NCI-H2196 treated with DMSO at 0.1 percent for 48 hours (cell line): ENCODE measurements around the gene TAS1R1.
A peak's percentile ranks its signal among the peaks of the same experiment; 100 is the strongest.

Experiments used
- DNase-seq: peaks from one replicate; lab custom pipeline; 2025; ENCODE audit not compliant: unreplicated experiment; lab: John Stamatoyannopoulos, UW

TAS1R1 gene

GRCh38 chr1:6602669-6603237 is 47.6 kb downstream of the TAS1R1 start, which contains the start of gene KLHL21:
Gene KLHL21, minus strand, starts transcription at chr1:6602869. Its CDS starts 52 bp downstream, at chr1:6602817.
- DNase-seq: peak; percentile 80

DNA sequence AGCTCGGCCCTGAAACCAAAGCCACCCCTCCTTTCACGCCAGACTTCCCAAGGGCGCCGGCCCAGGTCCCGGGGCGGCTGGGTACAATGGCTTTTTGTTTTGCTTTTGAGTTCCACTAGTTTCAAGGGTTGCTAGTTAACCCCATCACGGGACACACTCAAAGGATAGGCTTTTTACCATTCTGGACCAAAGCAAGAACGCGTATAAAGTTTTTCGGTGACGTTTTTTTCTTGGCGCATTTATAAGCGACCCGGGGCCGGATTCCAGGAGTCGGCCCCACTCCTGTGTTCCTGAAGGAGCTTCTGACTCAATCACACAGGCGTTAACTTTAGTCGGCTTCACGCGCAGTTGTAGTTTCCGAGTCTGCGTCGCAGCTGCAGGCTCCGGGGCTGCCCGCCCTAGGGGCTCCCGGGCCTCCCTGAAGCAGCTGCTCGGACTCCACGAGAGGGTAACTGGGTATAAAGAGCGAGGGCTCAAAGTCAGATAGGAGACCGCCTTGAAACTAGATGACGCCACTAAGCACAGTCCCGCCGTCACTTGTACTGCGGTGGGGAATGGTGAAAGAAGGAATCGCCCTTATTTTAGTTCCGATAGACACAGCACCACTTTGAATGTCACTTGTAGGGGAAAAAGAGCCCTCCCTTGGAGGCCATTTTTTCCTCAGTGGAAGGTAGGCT is 48.3 kb downstream of the TAS1R1 start:
- DNase-seq: no peak

DNA sequence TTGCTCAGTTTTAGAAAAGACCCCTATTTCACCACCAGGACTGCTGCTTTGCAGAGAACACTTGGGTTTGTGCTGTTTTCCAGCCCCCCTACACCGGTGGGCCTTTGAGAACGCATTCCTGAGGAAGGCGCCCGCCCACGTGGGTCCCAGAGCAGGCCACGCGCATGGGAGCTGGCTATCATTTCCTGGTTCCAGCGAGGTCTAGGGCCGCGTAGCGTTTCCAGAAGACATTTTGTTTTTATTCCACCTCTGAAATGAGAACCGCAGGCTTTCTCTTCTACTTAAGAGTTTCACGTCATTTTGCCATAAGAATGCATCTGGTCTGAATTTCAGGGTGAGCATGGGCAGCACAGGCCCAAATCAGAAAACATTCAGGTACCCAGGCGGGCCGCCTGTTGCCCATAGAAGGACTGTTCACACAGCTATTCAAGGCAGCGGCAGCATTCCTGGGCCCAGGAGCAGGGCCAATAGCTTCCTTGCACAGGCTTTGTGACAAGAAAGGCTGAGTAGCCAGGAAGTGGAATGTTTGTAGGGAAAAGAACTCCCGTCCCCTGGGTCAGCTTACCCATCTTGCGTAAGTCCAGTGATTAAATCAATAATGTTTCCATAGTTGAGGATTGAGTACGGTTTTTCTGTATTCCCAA is 48.9 kb downstream of the TAS1R1 start:
- DNase-seq: no peak

GRCh38 chr1:6612641-6613360 is 57.7 kb downstream of the TAS1R1 start:
- no peak for DNase-seq

DNA sequence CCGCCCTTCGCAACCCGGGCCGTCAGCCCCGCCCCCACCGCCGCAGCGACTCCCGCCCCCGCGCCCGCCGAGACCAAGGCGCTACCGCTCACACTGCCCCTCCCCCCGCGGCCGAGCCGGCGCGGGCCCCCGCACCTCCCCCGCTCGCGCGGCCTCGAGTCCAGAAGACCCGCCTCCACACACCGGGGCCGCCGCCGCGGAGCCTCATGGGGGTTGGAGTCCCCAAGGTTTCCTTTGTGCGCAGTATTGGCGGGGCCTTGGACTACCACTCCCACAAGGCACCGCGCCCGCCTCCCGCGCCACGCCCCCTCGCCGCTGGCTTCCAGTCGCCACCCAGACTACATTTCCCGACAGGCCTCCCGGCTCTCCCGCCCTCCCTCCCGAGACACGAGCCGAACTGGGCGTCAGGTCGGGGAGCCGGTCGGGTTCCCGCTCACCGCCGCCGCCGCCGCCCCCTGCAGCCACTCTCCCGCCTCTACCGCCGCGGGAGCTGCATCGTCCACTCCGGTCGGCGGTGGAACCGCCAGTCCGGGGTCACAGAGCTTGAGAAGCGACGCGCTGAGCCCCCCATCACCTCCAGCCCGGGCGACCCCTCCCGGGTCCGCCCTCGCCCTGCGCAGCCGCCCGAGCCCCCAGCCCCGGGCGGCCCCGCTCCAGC is 58.4 kb downstream of the TAS1R1 start, which contains the start of gene PHF13:
PHF13 (plus strand) TSS at position 371 of the 658 bp plus-strand sequence. CDS start 336 bp downstream, outside the sequence.
- DNase-seq: peak; percentile 97

DNA sequence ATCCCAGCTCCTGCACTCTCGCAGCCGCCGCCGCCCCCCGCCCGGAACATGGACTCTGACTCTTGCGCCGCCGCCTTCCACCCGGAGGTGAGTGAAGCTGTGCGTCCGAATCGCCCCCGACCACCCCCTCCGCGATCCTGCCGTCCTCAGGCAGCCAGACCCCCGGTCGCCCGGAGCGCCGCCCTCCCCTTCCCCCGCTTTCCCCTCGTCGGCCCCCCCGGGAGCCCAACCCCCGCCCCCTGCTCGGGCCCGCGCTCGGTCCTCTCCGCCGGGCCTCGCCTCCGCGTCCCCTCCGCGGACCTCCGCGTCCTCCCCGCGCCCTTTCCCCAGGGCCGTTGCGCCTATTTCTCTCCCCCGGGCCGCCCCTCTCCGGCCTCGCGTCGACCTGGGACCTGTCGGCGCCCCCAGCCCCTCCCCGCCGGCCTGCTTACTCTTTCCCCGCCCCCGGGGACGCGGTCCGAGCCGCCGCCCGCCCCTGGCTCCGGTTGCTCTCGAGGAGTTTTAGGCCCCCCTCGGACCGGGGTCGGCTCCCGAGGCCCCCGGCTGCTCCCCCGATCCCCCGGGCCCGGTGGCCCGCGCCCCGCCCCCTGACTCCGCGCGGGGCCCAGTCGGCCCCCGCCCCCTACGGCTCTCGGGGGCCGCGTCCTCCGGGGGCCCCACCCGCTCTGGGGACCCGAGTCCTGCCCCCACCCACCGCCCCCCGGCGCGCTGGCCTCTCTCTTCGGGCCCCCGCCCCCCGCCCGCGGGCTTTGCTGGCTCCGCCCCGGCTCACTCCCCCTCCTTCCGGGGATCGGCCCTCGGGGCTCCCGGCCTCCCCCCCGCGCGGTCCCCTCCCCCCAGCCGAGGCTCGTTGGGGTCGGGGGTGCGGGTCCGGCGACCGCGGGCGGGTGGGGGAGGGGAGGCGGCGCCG is 59.2 kb downstream of the TAS1R1 start:
- DNase-seq: no peak

DNA sequence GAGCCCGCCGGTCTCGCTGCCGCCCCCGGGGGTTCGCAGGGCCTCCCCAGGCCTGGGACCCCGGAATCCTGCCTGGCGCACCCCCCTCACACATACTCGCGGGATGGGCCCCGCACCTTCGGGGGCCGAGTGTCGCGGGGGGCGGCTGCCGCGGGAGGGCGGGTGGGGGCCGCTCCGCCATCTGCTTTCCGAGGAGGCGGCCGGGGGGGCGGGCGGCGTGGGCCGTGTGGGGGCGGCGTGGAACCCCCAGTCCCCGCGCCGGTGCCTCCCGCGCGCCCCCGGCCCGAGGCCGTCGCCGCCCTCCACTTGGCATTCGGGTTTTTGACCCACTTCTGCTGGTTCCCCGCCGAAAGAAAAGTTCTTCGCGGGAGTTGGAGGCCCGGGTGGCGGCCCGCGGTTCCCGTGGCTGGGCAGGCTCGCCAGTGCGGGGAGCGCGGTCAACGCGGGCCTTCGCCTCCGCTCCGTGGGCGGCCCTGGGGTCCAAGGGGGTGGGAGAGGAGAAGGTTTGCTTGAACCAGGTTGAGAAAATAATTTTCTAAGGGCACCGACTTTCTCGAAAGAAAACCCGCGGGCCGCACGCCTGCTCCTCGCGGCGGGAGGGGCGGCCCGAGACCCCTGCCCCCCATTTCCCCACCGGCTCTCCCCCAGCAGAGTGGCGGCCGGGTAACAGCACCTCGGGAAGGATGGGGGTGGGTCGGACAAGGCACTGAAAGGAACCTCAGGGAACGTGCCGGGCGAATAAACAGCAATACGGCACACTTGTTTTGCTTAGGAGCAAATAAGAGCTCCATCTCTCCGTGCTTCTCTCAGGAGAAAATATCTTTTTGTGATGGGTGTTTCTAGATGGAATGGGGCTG is 60.0 kb downstream of the TAS1R1 start:
- no peak for DNase-seq

DNA sequence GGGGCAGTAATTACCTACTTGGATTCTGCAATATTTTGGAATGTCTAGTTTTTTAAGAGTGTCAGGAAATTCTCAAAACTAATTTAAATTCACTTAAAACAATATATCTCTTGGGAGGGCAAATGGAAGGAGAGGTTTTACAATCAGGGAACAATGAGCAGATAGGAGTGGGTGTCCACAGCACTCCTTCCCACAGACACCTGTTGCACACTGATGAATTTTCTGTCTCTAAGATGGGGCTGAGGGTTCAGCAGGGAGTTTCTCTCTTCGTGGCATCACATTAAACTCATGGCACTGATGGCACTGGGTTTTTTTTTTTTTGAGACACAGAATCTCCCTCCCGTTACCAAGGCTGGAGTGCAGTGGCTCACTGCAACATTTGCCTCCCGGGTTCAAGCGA is 63.9 kb downstream of the TAS1R1 start:
- DNase-seq: no peak

DNA sequence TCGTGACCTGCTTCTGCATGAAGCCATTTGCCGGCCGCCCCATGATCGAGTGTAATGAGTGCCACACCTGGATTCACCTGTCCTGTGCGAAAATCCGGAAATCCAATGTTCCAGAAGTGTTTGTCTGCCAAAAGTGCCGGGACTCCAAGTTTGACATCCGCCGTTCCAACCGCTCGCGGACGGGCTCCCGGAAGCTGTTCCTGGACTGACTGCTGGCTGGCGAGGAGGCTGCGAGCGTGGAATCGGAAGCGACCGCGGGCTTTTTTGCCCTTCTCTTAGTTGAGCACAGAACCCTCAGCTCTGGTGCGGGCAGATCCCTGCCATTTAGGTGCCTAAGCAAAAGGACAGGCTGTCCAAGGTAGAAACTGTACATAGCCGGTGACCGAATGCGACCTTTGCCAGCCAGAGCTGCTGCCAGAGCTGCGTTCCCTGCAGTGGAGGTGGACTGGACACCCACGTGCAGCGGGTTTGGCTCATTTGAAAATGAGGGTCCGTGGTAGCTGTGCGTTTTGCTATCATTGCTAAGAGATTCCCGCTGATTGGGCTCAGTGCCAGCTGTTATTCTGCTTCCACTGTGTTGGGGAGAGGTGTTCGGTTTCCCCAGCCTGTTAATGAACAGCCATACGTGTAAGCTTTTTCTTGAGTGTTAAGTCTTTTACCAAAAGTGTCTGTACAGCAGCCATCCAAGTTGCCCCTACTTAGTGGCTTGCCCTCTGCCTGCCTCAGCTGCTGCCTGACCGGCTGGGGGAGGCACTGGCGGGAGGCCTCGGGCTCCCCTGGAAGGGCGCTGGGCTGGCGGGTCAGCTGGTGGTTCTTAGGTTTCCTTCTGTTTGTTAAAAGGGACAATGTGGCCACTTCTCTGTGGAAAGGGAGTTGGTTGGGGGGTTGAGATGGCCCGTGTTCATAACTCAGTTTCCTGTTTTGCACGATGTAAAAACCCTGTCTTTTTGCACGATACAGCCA is 66.6 kb downstream of the TAS1R1 start:
- no peak for DNase-seq

- no peak for DNase-seq
Observed at GRCh38 chr1:6622396-6623152, 67.5 kb downstream of the TAS1R1 start.

DNA sequence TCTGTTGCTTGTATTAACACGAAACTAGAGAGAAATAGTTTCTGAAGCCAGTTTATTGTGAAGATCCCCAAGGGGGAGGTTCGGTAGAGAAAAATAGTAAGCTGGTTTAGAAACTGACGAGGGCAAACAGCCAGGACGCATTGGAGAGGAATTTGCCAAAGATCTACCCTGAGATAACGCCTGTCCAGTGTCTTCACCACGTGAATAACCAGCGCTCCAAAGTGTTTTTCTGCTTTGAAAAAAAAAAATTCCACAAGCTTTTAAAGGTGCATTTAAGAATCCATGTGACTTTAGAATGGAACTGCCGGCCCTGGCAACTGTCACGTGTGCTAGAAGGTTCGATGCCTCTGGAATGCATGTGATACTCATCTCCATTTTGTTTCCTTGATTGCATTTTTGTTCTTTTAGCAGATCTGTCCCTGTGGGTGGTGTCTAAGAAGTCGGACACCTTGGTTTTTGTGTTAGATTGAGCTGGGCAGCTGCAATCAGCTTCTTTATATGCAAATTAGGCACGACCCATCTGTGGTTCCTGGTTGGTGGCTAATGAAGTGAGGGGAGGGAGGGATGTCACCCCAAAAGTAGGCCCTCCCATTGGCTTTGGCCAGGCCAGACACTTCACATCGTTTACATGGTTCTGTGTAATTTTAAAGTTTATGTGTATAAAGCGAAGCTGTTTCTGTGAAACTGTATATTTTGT is 68.3 kb downstream of the TAS1R1 start:
- DNase-seq: no peak

DNA sequence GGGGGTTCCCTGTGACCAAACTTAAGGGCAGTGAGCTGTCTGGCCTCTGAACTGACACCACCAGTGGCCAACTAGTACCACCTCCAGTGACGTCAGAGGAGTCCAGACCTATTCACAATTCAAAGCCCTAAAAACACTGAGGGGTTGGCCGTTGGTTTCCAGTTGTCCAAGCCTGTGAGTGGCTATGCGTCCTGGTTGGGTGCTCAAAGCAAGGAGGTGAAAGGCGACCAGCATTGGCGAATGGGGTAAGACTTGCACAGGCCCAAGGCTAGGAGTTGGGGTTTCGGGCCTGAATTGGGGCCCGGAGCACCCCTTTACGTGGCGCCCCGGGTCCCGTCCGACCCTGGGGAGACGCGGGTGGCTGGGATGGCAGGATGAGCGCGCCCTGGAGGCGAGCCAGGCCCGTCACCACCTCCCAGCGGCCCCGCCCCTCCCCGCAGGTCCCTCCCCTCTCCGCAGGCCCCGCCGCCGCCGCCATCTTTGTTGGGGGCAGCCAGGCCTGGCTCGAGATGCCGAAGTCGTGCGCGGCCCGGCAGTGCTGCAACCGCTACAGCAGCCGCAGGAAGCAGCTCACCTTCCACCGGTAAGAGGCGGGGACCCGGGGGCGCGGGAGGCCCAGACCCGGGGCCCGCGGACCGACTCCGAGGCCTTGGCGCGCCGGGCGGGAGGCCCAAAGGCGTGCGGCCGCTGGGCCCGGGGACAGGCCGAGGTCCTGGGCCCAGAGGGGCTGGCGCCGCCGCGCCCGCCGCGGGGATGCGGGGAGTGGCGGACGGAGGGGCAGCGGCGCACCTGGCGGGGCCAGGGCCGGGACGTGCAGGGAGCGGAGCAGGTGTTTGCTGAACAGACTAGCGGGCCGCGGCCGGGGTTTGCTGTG is 69.8 kb downstream of the TAS1R1 start, which contains the start of gene THAP3:
THAP3 (plus strand) TSS at position 159 of the 874 bp plus-strand sequence; CDS start at position 510, 351 bp downstream.
- DNase-seq: peak; percentile 80

DNA sequence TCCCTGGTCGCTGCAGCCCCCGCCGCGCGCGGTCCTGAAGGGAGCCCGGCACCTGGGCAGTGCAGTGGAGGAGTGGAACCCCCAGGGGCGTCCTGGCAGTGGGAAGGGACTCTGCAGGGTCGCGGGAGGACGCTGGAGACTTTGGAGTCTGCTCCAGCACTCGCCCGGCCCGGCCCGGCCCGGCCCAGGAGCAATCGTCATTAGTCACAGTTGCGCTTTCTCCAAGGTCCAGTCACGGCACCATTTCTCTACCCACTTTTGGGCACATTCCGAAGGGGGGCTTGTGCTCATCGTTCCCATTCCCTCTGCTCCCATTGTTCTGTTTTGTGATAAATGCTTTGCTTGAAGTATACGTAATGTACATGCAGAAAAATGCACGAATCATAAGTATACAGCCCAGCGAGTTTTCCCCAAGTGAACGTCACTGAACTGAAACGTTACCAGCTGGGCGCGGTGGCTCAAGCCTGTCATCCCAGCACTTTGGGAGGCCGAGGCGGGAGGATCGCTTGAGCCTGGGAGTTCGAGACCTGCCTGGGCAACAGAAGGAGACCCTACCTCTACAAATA is 70.6 kb downstream of the TAS1R1 start:
- DNase-seq: no peak

DNA sequence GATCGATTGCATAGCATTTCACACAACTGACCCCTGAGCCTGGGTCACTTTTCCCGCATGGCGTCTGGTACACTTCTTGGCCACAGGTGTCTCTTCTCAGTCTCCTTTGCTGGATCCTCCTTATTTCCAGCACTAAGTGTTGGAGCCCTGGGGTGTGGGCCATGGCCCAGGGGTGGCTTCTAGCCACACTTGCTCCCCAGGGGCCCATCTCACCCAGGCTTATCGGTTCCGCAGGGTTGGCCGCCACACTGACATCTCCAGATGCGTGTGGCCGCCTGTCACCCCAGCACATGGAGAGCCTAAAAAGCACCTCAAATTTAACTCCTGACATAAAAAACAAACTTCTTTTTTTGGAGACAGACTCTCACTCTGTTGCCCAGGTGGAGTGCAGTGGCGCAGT is 71.9 kb downstream of the TAS1R1 start:
- no peak for DNase-seq

GRCh38 chr1:6627841-6628545 is 72.9 kb downstream of the TAS1R1 start:
- DNase-seq: no peak
